HG03045 (cell line): ENCODE results near the gene MOCS2.
"Not testable (repeated sequence)": the region's sequence is repeated elsewhere in the genome, so short reads cannot be mapped to it uniquely, and the experiment has no call there.

Experiments
- ATAC-seq: cut with Tn5 transposase; IDR thresholded peaks from one replicate; pipeline ENCODE4 v1.9.1; 2021; ENCODE audit warnings: mild to moderate bottlenecking, moderate library complexity; ENCODE audit not compliant: unreplicated experiment

Gene MOCS2

GRCh38 chr5:53109443-53110127 is at the start of gene MOCS2:
Gene MOCS2 (minus strand): TSS chr5:53109757. CDS start chr5:53107174, 2,583 bp downstream.
- ATAC-seq = peak; percentile 98

- ATAC-seq = no peak
Measured at GRCh38 chr5:53151713-53152458, 42.3 kb upstream of the MOCS2 start.

GRCh38 chr5:53133020-53133419 is 23.5 kb upstream of the MOCS2 start:
- no peak for ATAC-seq

GRCh38 chr5:53130266-53130665 is 20.7 kb upstream of the MOCS2 start:
- ATAC-seq = no peak

GRCh38 chr5:53128481-53128880 is 18.9 kb upstream of the MOCS2 start:
- no peak for ATAC-seq

GRCh38 chr5:53127107-53127506 is 17.6 kb upstream of the MOCS2 start:
- no peak for ATAC-seq

GRCh38 chr5:53126521-53126920 is 17.0 kb upstream of the MOCS2 start:
- ATAC-seq = no peak

GRCh38 chr5:53123702-53124101 is 14.1 kb upstream of the MOCS2 start:
- no peak for ATAC-seq

GRCh38 chr5:53120165-53120564 is 10.6 kb upstream of the MOCS2 start:
- ATAC-seq = no peak

- no peak for ATAC-seq
Measured at GRCh38 chr5:53118879-53119278, 9.3 kb upstream of the MOCS2 start.

GRCh38 chr5:53116597-53116996 is 7.0 kb upstream of the MOCS2 start:
- no peak for ATAC-seq

- ATAC-seq = no peak
Measured at GRCh38 chr5:53114988-53115387, 5.4 kb upstream of the MOCS2 start.

GRCh38 chr5:53113947-53114346 is 4.4 kb upstream of the MOCS2 start:
- ATAC-seq = no peak

GRCh38 chr5:53112909-53113308 is 3.4 kb upstream of the MOCS2 start:
- ATAC-seq = no peak

GRCh38 chr5:53112307-53112706 is 2.8 kb upstream of the MOCS2 start:
- ATAC-seq = not testable (repeated sequence)

GRCh38 chr5:53111139-53111538 is 1.6 kb upstream of the MOCS2 start:
- no peak for ATAC-seq

- ATAC-seq = peak; percentile 8
Measured at GRCh38 chr5:53110156-53110555, 599 bp upstream of the MOCS2 start.

GRCh38 chr5:53109056-53109442 is 508 bp downstream of the MOCS2 start:
- ATAC-seq = peak; percentile 11

- ATAC-seq = no peak
Measured at GRCh38 chr5:53105611-53106300, 3.8 kb downstream of the MOCS2 start.

- no peak for ATAC-seq
Measured at GRCh38 chr5:53100606-53101005, 9.0 kb downstream of the MOCS2 start.

- ATAC-seq = no peak
Measured at GRCh38 chr5:53099546-53099945, 10.0 kb downstream of the MOCS2 start.
